HEK293 (cell line): Measurements from ENCODE around the gene ZBTB37.

Experiments
- CTCF ChIA-PET: fragments of 350-600 bp; formaldehyde crosslinking; extraction: SDS; loops from one replicate; lab custom pipeline; 2021; ENCODE audit warnings: antibody characterized with exemption; lab: Yijun Ruan, JAX
- POLR2A ChIA-PET: fragments of 300-600 bp; formaldehyde crosslinking; extraction: SDS; loops from one replicate; lab custom pipeline; 2020; ENCODE audit warnings: antibody characterized with exemption, inconsistent platforms; lab: Yijun Ruan, JAX
- H3K27ac ChIP-seq: fragments of 200-500 bp; sonication (Bioruptor generic); 2 replicates; pipeline ENCODE4 v1.5.1; 2014; ENCODE audit warnings: low read depth, low read length, control low read depth, inconsistent platforms; ENCODE audit errors: extremely low read depth
- H3K36me3 ChIP-seq, 2 experiments: fragments of 200-500 bp in 1 of 2; sonication (Bioruptor generic) in 1 of 2; 1 replicate in 1 of 2; 2 replicates in 1 of 2; pipeline ENCODE4 v1.5.1; 2014 to 2017; ENCODE audit warnings: inconsistent platforms in 2 of 2, low read length in 2 of 2; ENCODE audit not compliant: control insufficient read depth in 2 of 2, insufficient read depth in 1 of 2
- H3K4me1 ChIP-seq: fragments of 200-500 bp; sonication (Bioruptor generic); 2 replicates; pipeline ENCODE4 v1.5.1; 2014; ENCODE audit warnings: mild to moderate bottlenecking, low read length, inconsistent platforms; ENCODE audit not compliant: control insufficient read depth, insufficient read depth
- H3K4me3 ChIP-seq: 2 replicates; pipeline ENCODE4 v1.5.1; 2011; ENCODE audit warnings: low read depth, mild to moderate bottlenecking, control low read depth, low read length, moderate library complexity
- H3K9me3 ChIP-seq: fragments of 200-500 bp; sonication (Bioruptor generic); 2 replicates; pipeline ENCODE4 v1.5.1; 2014; ENCODE audit warnings: low read depth, low read length, inconsistent platforms; ENCODE audit not compliant: control insufficient read depth, insufficient read depth
- KLF16 ChIP-seq: fragments of 450-650 bp; formaldehyde crosslinking; IDR thresholded peaks from 2 replicates; pipeline ENCODE4 v1.5.1; 2017; ENCODE audit warnings: missing biosample characterization, missing genetic modification characterization
- SCRT1 ChIP-seq: fragments of 450-650 bp; formaldehyde crosslinking; IDR thresholded peaks from 2 replicates; pipeline ENCODE4 v1.5.1; 2016; ENCODE audit warnings: missing biosample characterization, missing genetic modification characterization, borderline replicate concordance
- YY2 ChIP-seq: fragments of 450-650 bp; formaldehyde crosslinking; IDR thresholded peaks from 2 replicates; pipeline ENCODE4 v1.5.1; 2016; ENCODE audit warnings: missing biosample characterization, missing genetic modification characterization
- ZBTB7A ChIP-seq: fragments of 450-650 bp; formaldehyde crosslinking; IDR thresholded peaks from 2 replicates; pipeline ENCODE4 v1.5.1; 2016; ENCODE audit warnings: low read depth, missing biosample characterization, missing genetic modification characterization
- ZBTB8A ChIP-seq: fragments of 450-650 bp; formaldehyde crosslinking; IDR thresholded peaks from 2 replicates; pipeline ENCODE4 v1.5.1; 2016; ENCODE audit warnings: missing biosample characterization, missing genetic modification characterization
- ZEB2 ChIP-seq: fragments of 450-650 bp; formaldehyde crosslinking; IDR thresholded peaks from 2 replicates; pipeline ENCODE4 v1.5.1; 2016; ENCODE audit warnings: missing biosample characterization, missing genetic modification characterization
- ZNF16 ChIP-seq: fragments of 450-650 bp; formaldehyde crosslinking; IDR thresholded peaks from 2 replicates; pipeline ENCODE4 v1.5.1; 2016; ENCODE audit warnings: low read depth, missing biosample characterization, missing genetic modification characterization
- ZNF184 ChIP-seq: fragments of 450-650 bp; IDR thresholded peaks from 2 replicates; pipeline ENCODE4 v1.5.1; 2018; ENCODE audit warnings: missing biosample characterization, mild to moderate bottlenecking, missing genetic modification characterization
- ZNF221 ChIP-seq: fragments of 450-650 bp; formaldehyde crosslinking; IDR thresholded peaks from 2 replicates; pipeline ENCODE4 v1.5.1; 2017; ENCODE audit warnings: missing biosample characterization, missing genetic modification characterization, borderline replicate concordance
- ZNF239 ChIP-seq: fragments of 450-650 bp; formaldehyde crosslinking; IDR thresholded peaks from 2 replicates; pipeline ENCODE4 v1.5.1; 2016; ENCODE audit warnings: missing biosample characterization, missing genetic modification characterization
- ZNF292 ChIP-seq: fragments of 450-650 bp; formaldehyde crosslinking; IDR thresholded peaks from 2 replicates; pipeline ENCODE4 v1.5.1; 2016; ENCODE audit warnings: low read depth, missing biosample characterization, missing genetic modification characterization, borderline replicate concordance
- ZNF335 ChIP-seq: fragments of 450-650 bp; formaldehyde crosslinking; conservative IDR thresholded peaks from 2 replicates; pipeline ENCODE4 v1.5.1; 2016; ENCODE audit warnings: missing biosample characterization, missing genetic modification characterization
- ZNF423 ChIP-seq: fragments of 450-650 bp; formaldehyde crosslinking; IDR thresholded peaks from 2 replicates; pipeline ENCODE4 v1.5.1; 2016; ENCODE audit warnings: missing biosample characterization, missing genetic modification characterization
- ZNF433 ChIP-seq: fragments of 450-650 bp; formaldehyde crosslinking; IDR thresholded peaks from 2 replicates; pipeline ENCODE4 v1.5.1; 2016; ENCODE audit warnings: missing biosample characterization, missing genetic modification characterization, low read depth
- ZNF473 ChIP-seq: fragments of 450-650 bp; formaldehyde crosslinking; IDR thresholded peaks from 2 replicates; pipeline ENCODE4 v1.5.1; 2017; ENCODE audit warnings: missing biosample characterization, missing genetic modification characterization
- ZNF549 ChIP-seq: fragments of 450-650 bp; IDR thresholded peaks from 2 replicates; pipeline ENCODE4 v1.5.1; 2018; ENCODE audit warnings: missing biosample characterization, missing genetic modification characterization, mild to moderate bottlenecking, inconsistent platforms, moderate library complexity
- ZNF585B ChIP-seq: fragments of 450-650 bp; formaldehyde crosslinking; IDR thresholded peaks from 2 replicates; pipeline ENCODE4 v1.5.1; 2016; ENCODE audit warnings: missing biosample characterization, missing genetic modification characterization
- ZNF626 ChIP-seq: fragments of 450-650 bp; sonication (Bioruptor Pico); formaldehyde crosslinking; IDR thresholded peaks from 2 replicates; pipeline ENCODE4 v1.5.1; 2018; ENCODE audit warnings: missing biosample characterization, missing genetic modification characterization, inconsistent platforms
- ZNF670 ChIP-seq: fragments of 450-650 bp; formaldehyde crosslinking; IDR thresholded peaks from 2 replicates; pipeline ENCODE4 v1.5.1; 2016; ENCODE audit warnings: missing biosample characterization, missing genetic modification characterization, low read depth
- ZNF677 ChIP-seq: fragments of 450-650 bp; IDR thresholded peaks from 2 replicates; pipeline ENCODE4 v1.5.0; 2018; ENCODE audit warnings: missing biosample characterization, mild to moderate bottlenecking, missing genetic modification characterization, moderate library complexity
- ZNF830 ChIP-seq: fragments of 450-650 bp; IDR thresholded peaks from 2 replicates; pipeline ENCODE4 v1.5.0; 2018; ENCODE audit warnings: missing biosample characterization, missing genetic modification characterization, low read depth, mild to moderate bottlenecking, moderate library complexity
- TF ChIP-seq, protein P1 (sequence below): fragments of 450-650 bp; formaldehyde crosslinking; conservative IDR thresholded peaks from 2 replicates; pipeline ENCODE4 v1.5.1; 2016; ENCODE audit warnings: low read depth, missing biosample characterization, missing genetic modification characterization
- TF ChIP-seq, protein P2 (sequence below): fragments of 450-650 bp; formaldehyde crosslinking; IDR thresholded peaks from 2 replicates; pipeline ENCODE4 v1.5.1; 2016; ENCODE audit warnings: missing biosample characterization, missing genetic modification characterization
- TF ChIP-seq, protein P3 (sequence below): fragments of 450-650 bp; formaldehyde crosslinking; IDR thresholded peaks from 2 replicates; pipeline ENCODE4 v1.5.1; 2016; ENCODE audit warnings: missing biosample characterization, missing genetic modification characterization
- TF ChIP-seq, protein P4 (sequence below): fragments of 450-650 bp; formaldehyde crosslinking; IDR thresholded peaks from 2 replicates; pipeline ENCODE4 v1.5.1; 2016; ENCODE audit warnings: missing biosample characterization, missing genetic modification characterization
- TF ChIP-seq, protein P5 (sequence below): fragments of 450-650 bp; formaldehyde crosslinking; IDR thresholded peaks from 2 replicates; pipeline ENCODE4 v1.5.1; 2016; ENCODE audit warnings: missing biosample characterization, missing genetic modification characterization, low read depth

The ZBTB37 gene

DNA sequence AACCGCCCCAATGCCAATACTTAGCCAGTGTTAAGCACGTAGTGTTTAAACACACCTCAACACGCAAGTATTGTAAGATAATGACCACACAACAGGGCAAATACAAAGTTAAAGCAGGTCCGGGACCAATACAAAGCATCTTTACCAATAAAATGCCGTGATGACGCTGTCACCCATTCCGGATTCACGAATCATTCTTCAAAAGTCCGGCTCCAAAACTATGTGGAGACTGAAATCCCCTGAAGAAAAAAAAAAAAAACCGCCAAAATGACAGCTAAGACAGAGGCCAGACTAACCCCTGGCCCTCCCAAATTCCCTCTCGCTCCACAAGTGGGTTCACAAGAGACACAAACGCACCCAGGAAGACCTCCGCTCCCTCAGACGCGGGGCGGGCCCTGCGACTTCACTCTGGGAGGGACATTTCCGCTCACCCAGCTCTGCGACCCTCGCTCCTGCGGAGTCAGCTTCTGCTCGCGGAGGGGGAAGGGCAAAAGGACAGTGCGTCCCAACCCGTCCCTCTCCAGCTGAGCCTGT lies 44.3 kb upstream of the ZBTB37 start:
- ChIA-PET CTCF (interaction anchor here (0.6 to 3.2 kb wide), 3 partner anchors 77 to 998 kb away, joined by 3 to 26 read pairs (median 3); no protein-coding TSS in a partner anchor), POLR2A (interaction anchor here (1.0 to 3.1 kb wide), 7 partner anchors 28 to 346 kb away, joined by 3 to 28 read pairs (median 8); partner anchors contain the start of genes GAS5, KLHL20, PRDX6 and ZBTB37)
- peak overlapping the region; percentile 74 for H3K27ac ChIP-seq
- H3K9me3 ChIP-seq, result no peaks in the 10 kb centered on the region
- H3K4me3 ChIP-seq, result peak overlapping the region; percentile 91
- peaks cover 7 to 17% of the 10 kb centered on the region in 2 experiments; a peak in 2 of 3 replicates for H3K36me3 ChIP-seq
- no peaks in the 10 kb centered on the region; the same call in 1 of the 2 replicates for H3K4me1 ChIP-seq
- TF ChIP-seq ZNF830 (tag by site-specific recombination), result no peak
- TF ChIP-seq ZNF585B (tag by site-specific recombination), result no peak
- no peak for TF ChIP-seq YY2 (tag by site-specific recombination)
- no peak for TF ChIP-seq ZNF677
- TF ChIP-seq, protein P1, sequence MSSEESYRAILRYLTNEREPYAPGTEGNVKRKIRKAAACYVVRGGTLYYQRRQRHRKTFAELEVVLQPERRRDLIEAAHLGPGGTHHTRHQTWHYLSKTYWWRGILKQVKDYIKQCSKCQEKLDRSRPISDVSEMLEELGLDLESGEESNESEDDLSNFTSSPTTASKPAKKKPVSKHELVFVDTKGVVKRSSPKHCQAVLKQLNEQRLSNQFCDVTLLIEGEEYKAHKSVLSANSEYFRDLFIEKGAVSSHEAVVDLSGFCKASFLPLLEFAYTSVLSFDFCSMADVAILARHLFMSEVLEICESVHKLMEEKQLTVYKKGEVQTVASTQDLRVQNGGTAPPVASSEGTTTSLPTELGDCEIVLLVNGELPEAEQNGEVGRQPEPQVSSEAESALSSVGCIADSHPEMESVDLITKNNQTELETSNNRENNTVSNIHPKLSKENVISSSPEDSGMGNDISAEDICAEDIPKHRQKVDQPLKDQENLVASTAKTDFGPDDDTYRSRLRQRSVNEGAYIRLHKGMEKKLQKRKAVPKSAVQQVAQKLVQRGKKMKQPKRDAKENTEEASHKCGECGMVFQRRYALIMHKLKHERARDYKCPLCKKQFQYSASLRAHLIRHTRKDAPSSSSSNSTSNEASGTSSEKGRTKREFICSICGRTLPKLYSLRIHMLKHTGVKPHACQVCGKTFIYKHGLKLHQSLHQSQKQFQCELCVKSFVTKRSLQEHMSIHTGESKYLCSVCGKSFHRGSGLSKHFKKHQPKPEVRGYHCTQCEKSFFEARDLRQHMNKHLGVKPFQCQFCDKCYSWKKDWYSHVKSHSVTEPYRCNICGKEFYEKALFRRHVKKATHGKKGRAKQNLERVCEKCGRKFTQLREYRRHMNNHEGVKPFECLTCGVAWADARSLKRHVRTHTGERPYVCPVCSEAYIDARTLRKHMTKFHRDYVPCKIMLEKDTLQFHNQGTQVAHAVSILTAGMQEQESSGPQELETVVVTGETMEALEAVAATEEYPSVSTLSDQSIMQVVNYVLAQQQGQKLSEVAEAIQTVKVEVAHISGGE (tag by site-specific recombination), result no peak
- TF ChIP-seq ZBTB8A, result no peak
- TF ChIP-seq SCRT1 (tag by site-specific recombination), result peak; percentile 85
- TF ChIP-seq ZEB2 (tag by site-specific recombination), result no peak
- TF ChIP-seq, protein P2, sequence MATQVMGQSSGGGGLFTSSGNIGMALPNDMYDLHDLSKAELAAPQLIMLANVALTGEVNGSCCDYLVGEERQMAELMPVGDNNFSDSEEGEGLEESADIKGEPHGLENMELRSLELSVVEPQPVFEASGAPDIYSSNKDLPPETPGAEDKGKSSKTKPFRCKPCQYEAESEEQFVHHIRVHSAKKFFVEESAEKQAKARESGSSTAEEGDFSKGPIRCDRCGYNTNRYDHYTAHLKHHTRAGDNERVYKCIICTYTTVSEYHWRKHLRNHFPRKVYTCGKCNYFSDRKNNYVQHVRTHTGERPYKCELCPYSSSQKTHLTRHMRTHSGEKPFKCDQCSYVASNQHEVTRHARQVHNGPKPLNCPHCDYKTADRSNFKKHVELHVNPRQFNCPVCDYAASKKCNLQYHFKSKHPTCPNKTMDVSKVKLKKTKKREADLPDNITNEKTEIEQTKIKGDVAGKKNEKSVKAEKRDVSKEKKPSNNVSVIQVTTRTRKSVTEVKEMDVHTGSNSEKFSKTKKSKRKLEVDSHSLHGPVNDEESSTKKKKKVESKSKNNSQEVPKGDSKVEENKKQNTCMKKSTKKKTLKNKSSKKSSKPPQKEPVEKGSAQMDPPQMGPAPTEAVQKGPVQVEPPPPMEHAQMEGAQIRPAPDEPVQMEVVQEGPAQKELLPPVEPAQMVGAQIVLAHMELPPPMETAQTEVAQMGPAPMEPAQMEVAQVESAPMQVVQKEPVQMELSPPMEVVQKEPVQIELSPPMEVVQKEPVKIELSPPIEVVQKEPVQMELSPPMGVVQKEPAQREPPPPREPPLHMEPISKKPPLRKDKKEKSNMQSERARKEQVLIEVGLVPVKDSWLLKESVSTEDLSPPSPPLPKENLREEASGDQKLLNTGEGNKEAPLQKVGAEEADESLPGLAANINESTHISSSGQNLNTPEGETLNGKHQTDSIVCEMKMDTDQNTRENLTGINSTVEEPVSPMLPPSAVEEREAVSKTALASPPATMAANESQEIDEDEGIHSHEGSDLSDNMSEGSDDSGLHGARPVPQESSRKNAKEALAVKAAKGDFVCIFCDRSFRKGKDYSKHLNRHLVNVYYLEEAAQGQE (tag by site-specific recombination), result 0 out of 2 replicates have a peak, but pooled peaks have one; percentile 21
- TF ChIP-seq, protein P3, sequence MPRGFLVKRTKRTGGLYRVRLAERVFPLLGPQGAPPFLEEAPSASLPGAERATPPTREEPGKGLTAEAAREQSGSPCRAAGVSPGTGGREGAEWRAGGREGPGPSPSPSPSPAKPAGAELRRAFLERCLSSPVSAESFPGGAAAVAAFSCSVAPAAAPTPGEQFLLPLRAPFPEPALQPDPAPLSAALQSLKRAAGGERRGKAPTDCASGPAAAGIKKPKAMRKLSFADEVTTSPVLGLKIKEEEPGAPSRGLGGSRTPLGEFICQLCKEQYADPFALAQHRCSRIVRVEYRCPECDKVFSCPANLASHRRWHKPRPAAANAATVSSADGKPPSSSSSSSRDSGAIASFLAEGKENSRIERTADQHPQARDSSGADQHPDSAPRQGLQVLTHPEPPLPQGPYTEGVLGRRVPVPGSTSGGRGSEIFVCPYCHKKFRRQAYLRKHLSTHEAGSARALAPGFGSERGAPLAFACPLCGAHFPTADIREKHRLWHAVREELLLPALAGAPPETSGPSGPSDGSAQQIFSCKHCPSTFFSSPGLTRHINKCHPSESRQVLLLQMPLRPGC (tag by site-specific recombination), result no peak
- TF ChIP-seq, protein P4, sequence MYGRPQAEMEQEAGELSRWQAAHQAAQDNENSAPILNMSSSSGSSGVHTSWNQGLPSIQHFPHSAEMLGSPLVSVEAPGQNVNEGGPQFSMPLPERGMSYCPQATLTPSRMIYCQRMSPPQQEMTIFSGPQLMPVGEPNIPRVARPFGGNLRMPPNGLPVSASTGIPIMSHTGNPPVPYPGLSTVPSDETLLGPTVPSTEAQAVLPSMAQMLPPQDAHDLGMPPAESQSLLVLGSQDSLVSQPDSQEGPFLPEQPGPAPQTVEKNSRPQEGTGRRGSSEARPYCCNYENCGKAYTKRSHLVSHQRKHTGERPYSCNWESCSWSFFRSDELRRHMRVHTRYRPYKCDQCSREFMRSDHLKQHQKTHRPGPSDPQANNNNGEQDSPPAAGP (tag by site-specific recombination), result peak; percentile 42; the same call in 1 of the 2 replicates
- no peak for TF ChIP-seq ZNF239 (tag by site-specific recombination)
- no peak for TF ChIP-seq ZNF549 (tag by site-specific recombination)
- TF ChIP-seq, protein P5, sequence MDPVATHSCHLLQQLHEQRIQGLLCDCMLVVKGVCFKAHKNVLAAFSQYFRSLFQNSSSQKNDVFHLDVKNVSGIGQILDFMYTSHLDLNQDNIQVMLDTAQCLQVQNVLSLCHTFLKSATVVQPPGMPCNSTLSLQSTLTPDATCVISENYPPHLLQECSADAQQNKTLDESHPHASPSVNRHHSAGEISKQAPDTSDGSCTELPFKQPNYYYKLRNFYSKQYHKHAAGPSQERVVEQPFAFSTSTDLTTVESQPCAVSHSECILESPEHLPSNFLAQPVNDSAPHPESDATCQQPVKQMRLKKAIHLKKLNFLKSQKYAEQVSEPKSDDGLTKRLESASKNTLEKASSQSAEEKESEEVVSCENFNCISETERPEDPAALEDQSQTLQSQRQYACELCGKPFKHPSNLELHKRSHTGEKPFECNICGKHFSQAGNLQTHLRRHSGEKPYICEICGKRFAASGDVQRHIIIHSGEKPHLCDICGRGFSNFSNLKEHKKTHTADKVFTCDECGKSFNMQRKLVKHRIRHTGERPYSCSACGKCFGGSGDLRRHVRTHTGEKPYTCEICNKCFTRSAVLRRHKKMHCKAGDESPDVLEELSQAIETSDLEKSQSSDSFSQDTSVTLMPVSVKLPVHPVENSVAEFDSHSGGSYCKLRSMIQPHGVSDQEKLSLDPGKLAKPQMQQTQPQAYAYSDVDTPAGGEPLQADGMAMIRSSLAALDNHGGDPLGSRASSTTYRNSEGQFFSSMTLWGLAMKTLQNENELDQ (tag by site-specific recombination), result no peak
- TF ChIP-seq ZNF433 (tag by site-specific recombination), result no peak
- TF ChIP-seq ZNF423 (tag by site-specific recombination), result peak; percentile 92
- TF ChIP-seq ZNF670 (tag by site-specific recombination), result no peak
- no peak for TF ChIP-seq ZNF335
- no peak for TF ChIP-seq ZNF473 (tag by site-specific recombination)
- TF ChIP-seq KLF16 (tag by site-specific recombination), result peak; percentile 77; the same call in 1 of the 2 replicates
- no peak for TF ChIP-seq ZNF221 (tag by site-specific recombination)
- no peak for TF ChIP-seq ZNF626
- TF ChIP-seq ZNF292 (tag by site-specific recombination), result no peak
- no peak for TF ChIP-seq ZNF184
- no peak for TF ChIP-seq ZNF16
- 0 out of 2 replicates have a peak, but pooled peaks have one; percentile 56 for TF ChIP-seq ZBTB7A (tag by site-specific recombination)
